Measurements from ENCODE around the gene ABCB8. TPM values are rescaled to one million over a fixed set of nuclear protein-coding genes. Genes with fewer than 3 reads are reported as not detected.

Gene ABCB8
- total and polyA plus RNA-seq, 2 of the 4 experiments (the other 2 are of a cell fraction), result 16.3 to 26.8 TPM

- H3K18ac ChIP-seq (ENCODE audit: low read depth, low read length), result no peak overlapping the region
- H3K27ac ChIP-seq (ENCODE audit: insufficient read depth, low read length), result no peak overlapping the region
- H3K27me3 ChIP-seq (ENCODE audit: control insufficient read depth, insufficient read depth, low read length), result peaks cover 53% of the 10 kb centered on the region
- H3K23ac ChIP-seq (ENCODE audit: low read depth, low read length), result no peak overlapping the region
- peaks cover 8% of the 10 kb centered on the region; the same call in 1 of the 2 replicates for H3K4me1 ChIP-seq (ENCODE audit: control insufficient read depth, insufficient read depth, low read length)
- 87% methylated on average over 14 of the region's 15 CpGs; no CpG with 5 or more reads in 1 of the 2 experiments for WGBS, 2 experiments (ENCODE audit: extremely low coverage in 2 of 2, insufficient read length in 1 of 2)
- no peak overlapping the region for H3K9ac ChIP-seq (ENCODE audit: low read depth, low read length)
- H3K4me3 ChIP-seq (ENCODE audit: insufficient read depth, low read depth, low read length), result no peak overlapping the region
- H3K4me2 ChIP-seq (ENCODE audit: low read depth, low read length), result no peak overlapping the region
- in situ Hi-C loops (cut with MboI; ENCODE audit: low sequenced_read_pairs) (no loop called here), intact Hi-C loops (cut with micrococcal nuclease) (no loop called here), dilution Hi-C loops (cut with HindIII; ENCODE audit: low sequenced_read_pairs, unreplicated experiment) (no loop called here)
- no peak overlapping the region for H2AK9ac ChIP-seq (replicated peaks; ENCODE audit: low read depth, low read length, poor library complexity)
- no peaks in the 10 kb centered on the region for H3K9me3 ChIP-seq (ENCODE audit: control insufficient read depth, insufficient read depth, low read length)
- POLR2A ChIA-PET (ENCODE audit: unreplicated experiment), result interaction anchor here (0.6 kb wide), 1 partner anchor 268 kb away, joined by 17 read pairs; no protein-coding TSS in a partner anchor
- ATAC-seq (ENCODE audit: low read depth) (no peak), DNase-seq (no peak)
- no peak overlapping the region for H3K4ac ChIP-seq (ENCODE audit: low read depth, low read length)
- CTCF ChIA-PET, result no interaction called here
- no peak overlapping the region for H4K91ac ChIP-seq (ENCODE audit: insufficient read depth, low read depth, low read length)
- no peaks in the 10 kb centered on the region for H3K79me1 ChIP-seq (ENCODE audit: low read depth in 1 of 2, low read length in 2 of 2)
- no peak overlapping the region for H2BK5ac ChIP-seq (ENCODE audit: low read depth, low read length, poor library complexity, severe bottlenecking)
- no peak overlapping the region for H2BK120ac ChIP-seq (ENCODE audit: low read depth, low read length)
- H2BK15ac ChIP-seq (ENCODE audit: low read depth, low read length), result no peak overlapping the region
- no TSS peak for BruUV-seq (replicated peaks)
- no peak overlapping the region for H2BK20ac ChIP-seq (ENCODE audit: low read depth, low read length)
- H3K14ac ChIP-seq (replicated peaks; ENCODE audit: low read depth, low read length), result no peak overlapping the region
- no peak overlapping the region for H2AFZ ChIP-seq (replicated peaks; ENCODE audit: low read length, poor library complexity)
- no peak overlapping the region for H3K56ac ChIP-seq (ENCODE audit: extremely low read depth, insufficient read depth, low read length)
- no peak for TF ChIP-seq BHLHE40 (IDR thresholded peaks at IDR 0.05; ENCODE audit: low read depth, low read length)
- TF ChIP-seq CHD1 (IDR thresholded peaks at IDR 0.05; ENCODE audit: low read depth, low read length), result no peak
- no peak for TF ChIP-seq RCOR1 (IDR thresholded peaks at IDR 0.05; ENCODE audit: insufficient replicate concordance, low read length)
- TF ChIP-seq, protein P1, sequence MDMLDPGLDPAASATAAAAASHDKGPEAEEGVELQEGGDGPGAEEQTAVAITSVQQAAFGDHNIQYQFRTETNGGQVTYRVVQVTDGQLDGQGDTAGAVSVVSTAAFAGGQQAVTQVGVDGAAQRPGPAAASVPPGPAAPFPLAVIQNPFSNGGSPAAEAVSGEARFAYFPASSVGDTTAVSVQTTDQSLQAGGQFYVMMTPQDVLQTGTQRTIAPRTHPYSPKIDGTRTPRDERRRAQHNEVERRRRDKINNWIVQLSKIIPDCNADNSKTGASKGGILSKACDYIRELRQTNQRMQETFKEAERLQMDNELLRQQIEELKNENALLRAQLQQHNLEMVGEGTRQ (IDR thresholded peaks at IDR 0.05; ENCODE audit: low read depth, low read length), result no peak
- H4K20me1 ChIP-seq (ENCODE audit: insufficient read depth, low read length), result no peaks in the 10 kb centered on the region
- no peaks in the 10 kb centered on the region for H3K36me3 ChIP-seq (ENCODE audit: control insufficient read depth, insufficient read depth, low read length)
- no peaks in the 10 kb centered on the region for H3K9me1 ChIP-seq (ENCODE audit: insufficient read depth, low read length)
- H2AK5ac ChIP-seq (ENCODE audit: low read depth, low read length), result no peak overlapping the region
- no peak overlapping the region for H4K5ac ChIP-seq (ENCODE audit: low read depth, low read length)
- H4K8ac ChIP-seq (ENCODE audit: low read depth in 2 of 2, low read length in 2 of 2), result no peak overlapping the region
Observed at GRCh38 chr7:151016942-151017341, 11.3 kb upstream of the ABCB8 start.
